Stimulated activated CD4-positive, alpha-beta T cell treated with anti-CD3 and anti-CD28 coated beads, Interleukin-15, amount 100 ng/mL, for 24 hours (primary cell): ENCODE data around the gene CCDC187.
"Not testable (repeated sequence)": the region's sequence is repeated elsewhere in the genome, so short reads cannot be mapped to it uniquely, and the experiment has no call there.

Source experiments
- DNase-seq: peaks from one replicate; pipeline ENCODE4 v3.0.0-alpha.2; 2020

The CCDC187 gene

GRCh38 chr9:136237486-136238341 is 66.2 kb downstream of the CCDC187 start:
- no peak for DNase-seq

GRCh38 chr9:136236471-136237410 is 67.2 kb downstream of the CCDC187 start:
- DNase-seq = not testable (repeated sequence)

- no peak for DNase-seq
Measured at GRCh38 chr9:136235709-136236455, 68.0 kb downstream of the CCDC187 start.

GRCh38 chr9:136235171-136235570 is 68.7 kb downstream of the CCDC187 start:
- no peak for DNase-seq

GRCh38 chr9:136234597-136234996 is 69.3 kb downstream of the CCDC187 start:
- DNase-seq = no peak

- DNase-seq = no peak
Measured at GRCh38 chr9:136233868-136234267, 70.0 kb downstream of the CCDC187 start.

GRCh38 chr9:136233411-136233810 is 70.5 kb downstream of the CCDC187 start:
- DNase-seq = peak; percentile 28

GRCh38 chr9:136232969-136233368 is 70.9 kb downstream of the CCDC187 start:
- DNase-seq = no peak

GRCh38 chr9:136231478-136232297 is 72.2 kb downstream of the CCDC187 start:
- peak; percentile 32 for DNase-seq

- DNase-seq = no peak
Measured at GRCh38 chr9:136230773-136231172, 73.1 kb downstream of the CCDC187 start.

GRCh38 chr9:136230365-136230764 is 73.5 kb downstream of the CCDC187 start:
- no peak for DNase-seq

GRCh38 chr9:136229096-136230065 is 74.5 kb downstream of the CCDC187 start:
- no peak for DNase-seq

- DNase-seq = peak; percentile 41
Measured at GRCh38 chr9:136228107-136228875, 75.6 kb downstream of the CCDC187 start.

GRCh38 chr9:136226680-136227407 is 77.0 kb downstream of the CCDC187 start:
- no peak for DNase-seq

- peak; percentile 79 for DNase-seq
Measured at GRCh38 chr9:136225748-136226679, 77.9 kb downstream of the CCDC187 start.

- DNase-seq = no peak
Measured at GRCh38 chr9:136225366-136225747, 78.5 kb downstream of the CCDC187 start.

- DNase-seq = no peak
Measured at GRCh38 chr9:136223871-136224640, 79.8 kb downstream of the CCDC187 start.
